K562 (cell line): ENCODE results near the gene MAN1A1. TPM values are rescaled to one million over a fixed set of nuclear protein-coding genes. Genes with fewer than 3 reads are reported as not detected.

Source experiments
- ARID1B ChIP-seq: fragments of 450-650 bp; IDR thresholded peaks from 2 replicates; pipeline ENCODE4 v1.6.1; 2016; ENCODE audit warnings: antibody characterized with exemption, mild to moderate bottlenecking, inconsistent platforms
- E2F4 ChIP-seq: sonication (generic); formaldehyde crosslinking; IDR thresholded peaks from 2 replicates; pipeline ENCODE4 v1.8.0; 2022; ENCODE audit warnings: mild to moderate bottlenecking, low read depth, missing genetic modification reagents
- FOXA3 ChIP-seq, 2 experiments: fragments of 450-650 bp in 1 of 2; sonication (generic) in 1 of 2; formaldehyde crosslinking; IDR thresholded peaks in 1 of 2; conservative IDR thresholded peaks in 1 of 2; 2 replicates each; pipeline versions ENCODE4 v1.4.0 to v1.8.0; 2020 to 2022; ENCODE audit warnings: mild to moderate bottlenecking in 2 of 2, missing genetic modification reagents in 1 of 2
- KLF6 ChIP-seq: fragments of 250-450 bp; sonication (Bioruptor Pico); IDR thresholded peaks from 2 replicates; pipeline ENCODE4 v1.4.0; 2020; ENCODE audit warnings: mild to moderate bottlenecking, moderate library complexity, borderline replicate concordance
- MTA2 ChIP-seq: fragments of 450-650 bp; IDR thresholded peaks from 2 replicates; pipeline ENCODE4 v1.6.1; 2016; ENCODE audit warnings: low read depth
- RBM14 ChIP-seq: fragments of 200-400 bp; formaldehyde crosslinking; IDR thresholded peaks from 2 replicates; pipeline ENCODE4 v1.6.1; 2018; ENCODE audit warnings: low read depth, mild to moderate bottlenecking, low read length, moderate library complexity, borderline replicate concordance; ENCODE audit not compliant: insufficient read depth
- RERE ChIP-seq: sonication (generic); formaldehyde crosslinking; IDR thresholded peaks from 2 replicates; pipeline ENCODE4 v1.8.0; 2023; ENCODE audit warnings: missing genetic modification reagents, mild to moderate bottlenecking, borderline replicate concordance
- ZNF324 ChIP-seq: fragments of 250-450 bp; sonication (Bioruptor Pico); IDR thresholded peaks from 2 replicates; pipeline ENCODE4 v1.4.0; 2020; ENCODE audit warnings: mild to moderate bottlenecking
- polyA plus RNA-seq, 8 experiments: library from polyadenylated mRNA; depleted of rRNA in 4 of 8; stranded (reverse) in 5 of 8; unstranded in 3 of 8; fragments of >200 nt; fragmentation: Nextera tagmentation in 2 of 8; fragmentation: Illumina TruSeq in 1 of 8; extraction: Ambion mirVana in 2 of 8; extraction: Trizol in 1 of 8; gene quantifications; 2 replicates each; pipeline versions ENCODE4 v1.2.1 to v1.2.3, GENCODE V29; 2011 to 2014; ENCODE audit warnings: inconsistent platforms in 1 of 8, missing spikeins in 1 of 8
- total RNA-seq, 7 experiments: library from RNA; depleted of rRNA in 6 of 7; stranded (reverse); fragments of >200 nt in 6 of 7; fragmentation: Illumina TruSeq in 2 of 7; extraction: Trizol in 2 of 7; gene quantifications; 2 replicates each; pipeline versions ENCODE4 v1.2.1 to v1.2.3, GENCODE V29; 2011 to 2021; ENCODE audit warnings: low replicate concordance in 1 of 7
- TF ChIP-seq, protein P1 (sequence below), 2 experiments: fragments of 250-450 bp in 1 of 2; fragments of 450-650 bp in 1 of 2; sonication (Bioruptor Pico) in 1 of 2; IDR thresholded peaks; 2 replicates each; pipeline versions ENCODE4 v1.6.1 to v1.8.0; 2016 to 2021; ENCODE audit warnings: mild to moderate bottlenecking in 2 of 2, moderate library complexity in 2 of 2, missing compliant biosample characterization in 1 of 2, missing genetic modification characterization in 1 of 2
- TF ChIP-seq, protein P2 (sequence below): fragments of 450-650 bp; conservative IDR thresholded peaks from 2 replicates; pipeline ENCODE4 v1.6.1; 2016; ENCODE audit warnings: missing genetic modification characterization, low read depth, mild to moderate bottlenecking, missing compliant biosample characterization, moderate library complexity
- TF ChIP-seq, protein P3 (sequence below): sonication (generic); formaldehyde crosslinking; IDR thresholded peaks from 2 replicates; pipeline ENCODE4 v1.8.0; 2023; ENCODE audit warnings: mild to moderate bottlenecking, missing genetic modification reagents
- TF ChIP-seq, protein P4 (sequence below): sonication (generic); formaldehyde crosslinking; IDR thresholded peaks from 2 replicates; pipeline ENCODE4 v1.8.1; 2023; ENCODE audit warnings: mild to moderate bottlenecking, missing genetic modification reagents

MAN1A1 gene
- total and polyA plus RNA-seq, 9 of the 15 experiments (the other 6 are each of a cell fraction or from before 2014, with no cell fraction given), result 24.5 to 78.4 (median 59.7) TPM

GRCh38 chr6:119312875-119313338 lies 36.7 kb downstream of the MAN1A1 start (continued):
- no peak for TF ChIP-seq RERE (CRISPR knock-in tag)
- TF ChIP-seq FOXA3 (CRISPR knock-in tag; conservative IDR thresholded peaks at IDR 0.05 in 1 of 2, IDR thresholded peaks at IDR 0.05 in 1 of 2), result peak in 1 of 2 experiments; percentile 14; a peak in 1 of 4 replicates
- no peak for TF ChIP-seq ZNF324 (CRISPR knock-in tag)
- TF ChIP-seq, protein P1, sequence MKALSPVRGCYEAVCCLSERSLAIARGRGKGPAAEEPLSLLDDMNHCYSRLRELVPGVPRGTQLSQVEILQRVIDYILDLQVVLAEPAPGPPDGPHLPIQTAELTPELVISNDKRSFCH (CRISPR knock-in tag; IDR thresholded peaks at IDR 0.05), result no peak
- TF ChIP-seq, protein P1 (tag; IDR thresholded peaks at IDR 0.05), result peak; percentile 98
- TF ChIP-seq MTA2, result peak; percentile 73
- TF ChIP-seq, protein P2, sequence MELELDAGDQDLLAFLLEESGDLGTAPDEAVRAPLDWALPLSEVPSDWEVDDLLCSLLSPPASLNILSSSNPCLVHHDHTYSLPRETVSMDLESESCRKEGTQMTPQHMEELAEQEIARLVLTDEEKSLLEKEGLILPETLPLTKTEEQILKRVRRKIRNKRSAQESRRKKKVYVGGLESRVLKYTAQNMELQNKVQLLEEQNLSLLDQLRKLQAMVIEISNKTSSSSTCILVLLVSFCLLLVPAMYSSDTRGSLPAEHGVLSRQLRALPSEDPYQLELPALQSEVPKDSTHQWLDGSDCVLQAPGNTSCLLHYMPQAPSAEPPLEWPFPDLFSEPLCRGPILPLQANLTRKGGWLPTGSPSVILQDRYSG, result peak; percentile 20; the same call in 1 of the 2 replicates
- peak; percentile 91 for TF ChIP-seq ARID1B
- TF ChIP-seq, protein P3, sequence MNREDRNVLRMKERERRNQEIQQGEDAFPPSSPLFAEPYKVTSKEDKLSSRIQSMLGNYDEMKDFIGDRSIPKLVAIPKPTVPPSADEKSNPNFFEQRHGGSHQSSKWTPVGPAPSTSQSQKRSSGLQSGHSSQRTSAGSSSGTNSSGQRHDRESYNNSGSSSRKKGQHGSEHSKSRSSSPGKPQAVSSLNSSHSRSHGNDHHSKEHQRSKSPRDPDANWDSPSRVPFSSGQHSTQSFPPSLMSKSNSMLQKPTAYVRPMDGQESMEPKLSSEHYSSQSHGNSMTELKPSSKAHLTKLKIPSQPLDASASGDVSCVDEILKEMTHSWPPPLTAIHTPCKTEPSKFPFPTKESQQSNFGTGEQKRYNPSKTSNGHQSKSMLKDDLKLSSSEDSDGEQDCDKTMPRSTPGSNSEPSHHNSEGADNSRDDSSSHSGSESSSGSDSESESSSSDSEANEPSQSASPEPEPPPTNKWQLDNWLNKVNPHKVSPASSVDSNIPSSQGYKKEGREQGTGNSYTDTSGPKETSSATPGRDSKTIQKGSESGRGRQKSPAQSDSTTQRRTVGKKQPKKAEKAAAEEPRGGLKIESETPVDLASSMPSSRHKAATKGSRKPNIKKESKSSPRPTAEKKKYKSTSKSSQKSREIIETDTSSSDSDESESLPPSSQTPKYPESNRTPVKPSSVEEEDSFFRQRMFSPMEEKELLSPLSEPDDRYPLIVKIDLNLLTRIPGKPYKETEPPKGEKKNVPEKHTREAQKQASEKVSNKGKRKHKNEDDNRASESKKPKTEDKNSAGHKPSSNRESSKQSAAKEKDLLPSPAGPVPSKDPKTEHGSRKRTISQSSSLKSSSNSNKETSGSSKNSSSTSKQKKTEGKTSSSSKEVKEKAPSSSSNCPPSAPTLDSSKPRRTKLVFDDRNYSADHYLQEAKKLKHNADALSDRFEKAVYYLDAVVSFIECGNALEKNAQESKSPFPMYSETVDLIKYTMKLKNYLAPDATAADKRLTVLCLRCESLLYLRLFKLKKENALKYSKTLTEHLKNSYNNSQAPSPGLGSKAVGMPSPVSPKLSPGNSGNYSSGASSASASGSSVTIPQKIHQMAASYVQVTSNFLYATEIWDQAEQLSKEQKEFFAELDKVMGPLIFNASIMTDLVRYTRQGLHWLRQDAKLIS (CRISPR knock-in tag), result no peak
- no peak for TF ChIP-seq E2F4 (CRISPR knock-in tag)
- TF ChIP-seq, protein P4, sequence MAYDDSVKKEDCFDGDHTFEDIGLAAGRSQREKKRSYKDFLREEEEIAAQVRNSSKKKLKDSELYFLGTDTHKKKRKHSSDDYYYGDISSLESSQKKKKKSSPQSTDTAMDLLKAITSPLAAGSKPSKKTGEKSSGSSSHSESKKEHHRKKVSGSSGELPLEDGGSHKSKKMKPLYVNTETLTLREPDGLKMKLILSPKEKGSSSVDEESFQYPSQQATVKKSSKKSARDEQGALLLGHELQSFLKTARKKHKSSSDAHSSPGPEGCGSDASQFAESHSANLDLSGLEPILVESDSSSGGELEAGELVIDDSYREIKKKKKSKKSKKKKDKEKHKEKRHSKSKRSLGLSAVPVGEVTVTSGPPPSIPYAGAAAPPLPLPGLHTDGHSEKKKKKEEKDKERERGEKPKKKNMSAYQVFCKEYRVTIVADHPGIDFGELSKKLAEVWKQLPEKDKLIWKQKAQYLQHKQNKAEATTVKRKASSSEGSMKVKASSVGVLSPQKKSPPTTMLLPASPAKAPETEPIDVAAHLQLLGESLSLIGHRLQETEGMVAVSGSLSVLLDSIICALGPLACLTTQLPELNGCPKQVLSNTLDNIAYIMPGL (CRISPR knock-in tag), result no peak
- TF ChIP-seq RBM14, result no peak
- TF ChIP-seq KLF6 (CRISPR knock-in tag), result no peak
